B cell (primary cell): ENCODE data around the gene KREMEN2.
"Not testable (repeated sequence)": the region's sequence is repeated elsewhere in the genome, so short reads cannot be mapped to it uniquely, and the experiment has no call there.

Experiments used
- EZH2 ChIP-seq: IDR thresholded peaks from 2 replicates; pipeline ENCODE4 v1.6.1; 2012; ENCODE audit warnings: borderline replicate concordance, low read depth, mild to moderate bottlenecking, moderate library complexity, low read length; ENCODE audit not compliant: insufficient read depth, poor library complexity, severe bottlenecking
- TF ChIP-seq, protein P1 (sequence below): fragments of 200-600 bp; IDR thresholded peaks from one replicate; pipeline ENCODE4 v1.8.0; 2022; ENCODE audit warnings: antibody characterized with exemption, mild to moderate bottlenecking

DNA sequence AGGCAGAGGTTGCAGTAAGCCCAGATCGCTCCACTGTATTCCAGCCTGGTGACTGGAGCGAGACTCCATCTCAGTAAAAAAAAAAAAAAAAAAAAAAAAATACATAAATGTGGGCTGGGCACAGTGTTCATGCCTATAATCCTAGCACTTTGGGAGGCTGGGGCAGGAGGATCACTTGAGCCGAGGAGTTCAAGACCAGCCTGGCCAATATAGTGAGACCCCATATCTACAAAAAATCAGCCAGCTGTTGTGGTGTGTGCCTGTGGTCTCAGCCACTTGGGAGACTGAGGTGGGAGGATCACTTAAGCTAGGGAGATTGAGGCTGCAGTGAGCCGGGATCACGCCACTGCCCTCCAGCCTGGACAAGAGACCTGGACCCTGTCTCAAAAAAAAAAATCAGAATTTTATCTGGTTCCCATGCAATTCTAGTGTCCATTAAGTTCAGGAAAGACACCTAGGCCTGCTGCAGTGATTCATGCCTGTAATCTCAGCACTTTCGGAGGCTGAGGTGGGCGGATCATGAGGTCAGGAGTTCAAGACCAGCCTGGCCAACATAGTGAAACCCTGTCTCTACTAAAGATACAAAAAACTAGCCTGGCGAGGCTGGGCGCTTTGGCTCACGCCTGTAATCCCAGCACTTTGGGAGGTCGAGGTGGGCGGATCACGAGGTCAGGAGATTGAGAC, 32.7 kb upstream of the KREMEN2 start:
- TF ChIP-seq, protein P1, sequence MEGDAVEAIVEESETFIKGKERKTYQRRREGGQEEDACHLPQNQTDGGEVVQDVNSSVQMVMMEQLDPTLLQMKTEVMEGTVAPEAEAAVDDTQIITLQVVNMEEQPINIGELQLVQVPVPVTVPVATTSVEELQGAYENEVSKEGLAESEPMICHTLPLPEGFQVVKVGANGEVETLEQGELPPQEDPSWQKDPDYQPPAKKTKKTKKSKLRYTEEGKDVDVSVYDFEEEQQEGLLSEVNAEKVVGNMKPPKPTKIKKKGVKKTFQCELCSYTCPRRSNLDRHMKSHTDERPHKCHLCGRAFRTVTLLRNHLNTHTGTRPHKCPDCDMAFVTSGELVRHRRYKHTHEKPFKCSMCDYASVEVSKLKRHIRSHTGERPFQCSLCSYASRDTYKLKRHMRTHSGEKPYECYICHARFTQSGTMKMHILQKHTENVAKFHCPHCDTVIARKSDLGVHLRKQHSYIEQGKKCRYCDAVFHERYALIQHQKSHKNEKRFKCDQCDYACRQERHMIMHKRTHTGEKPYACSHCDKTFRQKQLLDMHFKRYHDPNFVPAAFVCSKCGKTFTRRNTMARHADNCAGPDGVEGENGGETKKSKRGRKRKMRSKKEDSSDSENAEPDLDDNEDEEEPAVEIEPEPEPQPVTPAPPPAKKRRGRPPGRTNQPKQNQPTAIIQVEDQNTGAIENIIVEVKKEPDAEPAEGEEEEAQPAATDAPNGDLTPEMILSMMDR = not testable (repeated sequence)
- not testable (repeated sequence) for TF ChIP-seq EZH2
